Right lung (tissue), 5 donors: Measurements from ENCODE around the gene FZD8. TPM values are rescaled to one million over a fixed set of nuclear protein-coding genes. Genes with fewer than 3 reads are reported as not detected.

Source experiments
- DNase-seq, 2 donors: peaks; one replicate each; pipeline ENCODE4 v3.0.0-alpha.2; 2013
- polyA plus RNA-seq, 5 donors: library from polyadenylated mRNA; unstranded; fragments of 120-200 nt; gene quantifications; one replicate each; pipeline versions ENCODE4 v1.2.1 to v1.2.3, GENCODE V29; 2013; ENCODE audit warnings: inconsistent platforms in 1 of 5, low replicate concordance in 1 of 5; ENCODE audit not compliant: insufficient read length in 5 of 5, insufficient read depth in 1 of 5

FZD8 gene
- polyA plus RNA-seq, 5 donors, result 2.7 to 7.2 (median 3.7) TPM

GRCh38 chr10:35643151-35644049 is 1.3 kb upstream of the FZD8 start:
- peak; percentile 53 to 59 for DNase-seq

GRCh38 chr10:35642793-35643114 is 658 bp upstream of the FZD8 start:
- DNase-seq, result no peak

- DNase-seq, result no peak
Measured at GRCh38 chr10:35641676-35642034, 441 bp downstream of the FZD8 start.

- peak; percentile 57 to 60 for DNase-seq
Measured at GRCh38 chr10:35640951-35641675, 983 bp downstream of the FZD8 start.

- peak in 1 of 2 donors; percentile 55 for DNase-seq
Measured at GRCh38 chr10:35640474-35640873, 1.6 kb downstream of the FZD8 start.

GRCh38 chr10:35639728-35640401 is 2.2 kb downstream of the FZD8 start:
- no peak for DNase-seq

- no peak for DNase-seq
Measured at GRCh38 chr10:35639021-35639727, 2.9 kb downstream of the FZD8 start.

GRCh38 chr10:35638101-35638500 is 4.0 kb downstream of the FZD8 start:
- DNase-seq, result no peak

GRCh38 chr10:35637462-35637861 is 4.6 kb downstream of the FZD8 start:
- no peak for DNase-seq

- DNase-seq, result no peak
Measured at GRCh38 chr10:35636956-35637355, 5.1 kb downstream of the FZD8 start.

GRCh38 chr10:35635576-35635975 is 6.5 kb downstream of the FZD8 start:
- DNase-seq, result peak; percentile 40 to 60

- no peak for DNase-seq
Measured at GRCh38 chr10:35633006-35633980, 8.8 kb downstream of the FZD8 start.

- no peak for DNase-seq
Measured at GRCh38 chr10:35632027-35632426, 10.1 kb downstream of the FZD8 start.

- DNase-seq, result no peak
Measured at GRCh38 chr10:35631404-35631803, 10.7 kb downstream of the FZD8 start.

GRCh38 chr10:35626971-35627507 is 15.1 kb downstream of the FZD8 start:
- DNase-seq, result no peak

GRCh38 chr10:35614312-35614711 is 27.8 kb downstream of the FZD8 start:
- DNase-seq, result no peak

- no peak for DNase-seq
Measured at GRCh38 chr10:35613597-35614226, 28.4 kb downstream of the FZD8 start.

GRCh38 chr10:35613107-35613440 is 29.0 kb downstream of the FZD8 start:
- DNase-seq, result no peak

GRCh38 chr10:35612385-35613106 is 29.6 kb downstream of the FZD8 start:
- no peak for DNase-seq
